HUES6 (cell line): Measurements from ENCODE around the gene PPP1R37.
A peak's percentile ranks its signal among the peaks of the same experiment; 100 is the strongest.

Experiments
- H3K27ac ChIP-seq: 2 replicates; pipeline ENCODE4 v1.7.0; 2013; ENCODE audit warnings: low read depth, mild to moderate bottlenecking, low read length, inconsistent platforms
- H3K27me3 ChIP-seq: 2 replicates; pipeline ENCODE4 v1.6.1; 2013; ENCODE audit warnings: low read length; ENCODE audit not compliant: control insufficient read depth, insufficient read depth
- H3K36me3 ChIP-seq: 2 replicates; pipeline ENCODE4 v1.6.1; 2013; ENCODE audit warnings: low read length; ENCODE audit not compliant: control insufficient read depth, insufficient read depth
- H3K4me1 ChIP-seq: 2 replicates; pipeline ENCODE4 v1.6.1; 2013; ENCODE audit warnings: low read length; ENCODE audit not compliant: control insufficient read depth, insufficient read depth
- H3K4me3 ChIP-seq: 2 replicates; pipeline ENCODE4 v1.5.1; 2013; ENCODE audit warnings: low read depth, low read length
- H3K9ac ChIP-seq: one replicate; pipeline ENCODE4 v1.6.1; 2013; ENCODE audit warnings: mild to moderate bottlenecking, low read length
- H3K9me3 ChIP-seq: 2 replicates; pipeline ENCODE4 v1.6.1; 2013; ENCODE audit warnings: low read depth, low read length; ENCODE audit not compliant: control insufficient read depth, insufficient read depth

The PPP1R37 gene

DNA sequence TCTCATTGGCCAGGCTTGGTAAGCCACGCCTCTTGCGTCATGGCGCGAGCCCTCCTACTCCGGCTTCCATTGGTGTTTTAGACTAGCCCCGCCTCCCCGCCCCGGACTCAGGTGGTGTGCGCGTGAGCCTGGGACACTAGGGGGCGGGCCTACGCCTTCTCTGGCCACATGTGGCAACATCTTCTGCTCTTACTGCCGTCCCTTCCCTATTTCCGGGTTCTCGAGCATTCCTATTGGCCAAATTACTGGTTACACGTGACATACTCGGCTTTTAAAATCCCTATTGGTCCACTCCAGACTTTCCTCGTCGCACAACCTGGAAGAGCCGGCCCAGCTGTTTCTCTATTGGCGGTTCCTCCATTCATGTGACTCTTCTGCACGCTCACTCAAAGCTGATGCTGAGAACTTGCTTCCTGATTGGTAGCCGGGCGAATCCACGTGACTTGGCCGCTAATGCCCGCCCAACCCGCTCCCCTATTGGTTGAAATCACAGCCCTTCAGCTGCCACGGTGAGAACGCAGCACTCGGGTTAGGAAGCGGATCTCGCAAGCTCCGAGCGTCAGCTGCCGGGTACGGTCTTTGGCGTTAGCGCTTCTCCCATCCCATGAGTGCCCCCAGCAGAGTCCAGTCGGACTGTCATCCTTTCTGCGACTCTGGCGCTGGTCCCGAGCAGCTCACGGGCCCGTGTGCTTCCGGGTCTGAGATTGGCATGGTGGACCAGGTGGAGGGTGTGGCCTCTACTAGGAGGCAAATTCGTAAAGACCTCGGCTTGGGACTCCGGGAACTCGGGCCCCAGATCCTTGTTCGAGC, 85.5 kb downstream of the PPP1R37 start, which contains the start of gene BLOC1S3:
TSS of gene BLOC1S3 (plus strand) at position 523 of the 810 bp plus-strand sequence. CDS start 513 bp downstream, outside the sequence.
- Histone ChIP-seq H3K4me1 (no peaks in the 10 kb centered on the region), H3K36me3 (peaks cover 2% of the 10 kb centered on the region; the same call in 1 of the 2 replicates), H3K9ac (peak within 1 kb of the TSS; percentile 78), H3K27me3 (no peaks in the 10 kb centered on the region), H3K4me3 (peak within 1 kb of the TSS; percentile 87), H3K9me3 (no peaks in the 10 kb centered on the region), H3K27ac (peak within 1 kb of the TSS; percentile 37)

DNA sequence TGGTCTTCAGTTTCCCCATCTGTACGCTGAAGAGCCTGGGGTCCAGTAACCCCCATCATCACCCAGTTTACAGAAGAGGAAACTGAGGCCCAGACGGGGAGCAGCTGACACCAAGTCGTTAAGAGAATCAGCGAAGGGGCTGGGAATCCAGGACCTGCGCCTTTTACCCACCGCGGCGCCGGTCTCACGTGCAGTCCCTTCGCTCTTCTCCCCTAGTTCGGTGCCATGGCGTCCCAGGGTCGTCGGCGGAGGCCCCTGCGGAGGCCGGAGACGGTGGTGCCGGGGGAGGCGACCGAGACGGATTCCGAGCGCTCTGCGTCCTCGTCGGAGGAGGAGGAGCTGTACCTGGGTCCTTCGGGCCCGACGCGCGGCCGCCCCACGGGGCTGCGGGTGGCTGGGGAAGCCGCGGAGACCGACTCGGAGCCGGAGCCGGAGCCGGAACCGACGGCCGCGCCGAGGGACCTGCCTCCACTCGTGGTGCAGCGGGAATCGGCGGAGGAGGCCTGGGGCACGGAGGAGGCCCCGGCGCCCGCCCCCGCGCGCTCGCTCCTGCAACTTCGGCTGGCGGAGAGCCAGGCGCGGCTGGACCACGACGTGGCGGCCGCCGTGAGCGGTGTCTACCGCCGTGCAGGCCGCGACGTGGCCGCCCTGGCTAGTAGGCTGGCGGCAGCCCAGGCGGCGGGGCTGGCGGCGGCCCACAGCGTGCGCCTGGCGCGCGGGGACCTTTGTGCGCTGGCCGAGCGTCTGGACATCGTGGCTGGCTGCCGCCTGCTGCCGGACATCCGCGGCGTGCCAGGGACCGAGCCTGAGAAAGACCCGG, 86.3 kb downstream of the PPP1R37 start:
- Histone ChIP-seq H3K27me3 (no peaks in the 10 kb centered on the region), H3K36me3 (peaks cover 2% of the 10 kb centered on the region; the same call in 1 of the 2 replicates), H3K4me1 (no peaks in the 10 kb centered on the region), H3K9ac (peak overlapping the region; percentile 77), H3K27ac (peak overlapping the region; percentile 37; the same call in 1 of the 2 replicates), H3K4me3 (peak overlapping the region; percentile 87), H3K9me3 (no peaks in the 10 kb centered on the region)

DNA sequence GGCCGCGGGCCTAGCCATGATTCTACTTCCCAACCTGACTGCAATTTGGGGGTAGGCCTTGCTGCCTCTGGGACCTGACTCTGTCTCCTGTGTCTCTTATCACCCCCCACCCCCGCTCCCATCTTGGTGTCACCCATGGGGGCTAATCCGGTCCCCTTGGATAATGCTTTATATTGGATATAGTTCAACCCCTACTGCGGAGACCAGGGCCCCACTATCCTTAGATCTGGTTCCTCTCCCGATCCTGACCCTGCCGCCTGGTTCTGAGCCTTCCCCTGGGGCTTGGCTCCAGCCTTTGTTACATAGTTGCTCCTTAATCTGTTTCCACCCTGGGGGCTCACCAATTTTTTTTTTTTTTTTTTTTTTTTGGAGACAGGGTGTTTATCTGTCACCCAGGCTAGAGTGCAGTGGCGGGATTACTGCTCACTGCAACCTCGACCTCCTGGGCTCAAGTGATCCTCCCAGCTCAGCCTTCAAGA, 87.0 kb downstream of the PPP1R37 start:
- H3K36me3 ChIP-seq = peaks cover 2% of the 10 kb centered on the region; the same call in 1 of the 2 replicates
- no peaks in the 10 kb centered on the region for H3K4me1 ChIP-seq
- H3K9ac ChIP-seq = peak overlapping the region; percentile 77
- no peaks in the 10 kb centered on the region for H3K9me3 ChIP-seq
- no peak overlapping the region for H3K27ac ChIP-seq
- H3K27me3 ChIP-seq = no peaks in the 10 kb centered on the region
- H3K4me3 ChIP-seq = peak overlapping the region; percentile 87

DNA sequence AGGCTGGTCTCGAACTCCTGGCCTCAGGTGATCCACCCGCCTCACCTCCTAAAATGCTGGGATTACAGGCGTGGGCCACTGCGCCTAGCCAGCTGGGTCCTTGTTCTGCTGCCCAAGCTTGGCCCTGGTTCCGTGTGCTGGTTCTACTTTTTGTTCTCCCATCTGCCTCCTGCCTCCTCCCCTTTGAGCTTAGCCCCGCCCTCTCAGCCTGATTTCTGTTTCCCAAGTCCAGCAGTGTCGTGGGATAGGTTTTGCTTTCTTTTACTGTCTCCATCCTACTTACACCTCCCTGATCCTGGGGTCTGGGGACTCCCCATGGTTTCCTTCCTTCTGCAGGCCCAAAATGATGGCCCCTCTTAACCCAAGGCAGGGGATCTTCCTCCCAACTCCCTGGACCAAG, 88.0 kb downstream of the PPP1R37 start:
- Histone ChIP-seq H3K27me3 (no peaks in the 10 kb centered on the region), H3K9me3 (no peaks in the 10 kb centered on the region), H3K36me3 (peaks cover 2% of the 10 kb centered on the region; the same call in 1 of the 2 replicates), H3K27ac (no peak overlapping the region), H3K9ac (no peak overlapping the region), H3K4me3 (no peak overlapping the region), H3K4me1 (no peaks in the 10 kb centered on the region)

DNA sequence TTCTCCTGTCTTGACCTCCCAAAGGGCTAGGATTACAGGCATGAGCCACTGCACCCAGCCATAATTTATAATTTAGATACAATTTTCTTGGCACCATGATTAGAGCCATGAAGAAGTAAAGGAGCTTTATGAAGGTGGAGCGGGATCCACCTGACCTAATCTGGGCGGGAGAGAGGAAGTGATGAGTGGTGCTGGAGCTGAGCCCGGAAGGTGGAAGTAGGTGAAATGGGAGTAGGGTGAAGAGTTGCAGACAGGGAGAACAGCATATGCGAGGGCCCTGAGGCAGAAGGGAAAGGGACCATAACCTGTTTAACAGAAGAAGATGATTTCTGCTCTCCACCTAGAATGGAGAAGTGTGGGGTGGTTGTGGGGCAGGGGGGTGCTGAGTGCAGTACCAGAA, 89.8 kb downstream of the PPP1R37 start:
- H3K4me1 ChIP-seq = 0 out of 2 replicates have a peak, but pooled peaks cover 3% of the 10 kb centered on the region
- no peaks in the 10 kb centered on the region for H3K9me3 ChIP-seq
- no peak overlapping the region for H3K9ac ChIP-seq
- H3K27me3 ChIP-seq = no peaks in the 10 kb centered on the region
- H3K27ac ChIP-seq = no peak overlapping the region
- no peak overlapping the region for H3K4me3 ChIP-seq
- H3K36me3 ChIP-seq = peaks cover 2% of the 10 kb centered on the region; the same call in 1 of the 2 replicates

DNA sequence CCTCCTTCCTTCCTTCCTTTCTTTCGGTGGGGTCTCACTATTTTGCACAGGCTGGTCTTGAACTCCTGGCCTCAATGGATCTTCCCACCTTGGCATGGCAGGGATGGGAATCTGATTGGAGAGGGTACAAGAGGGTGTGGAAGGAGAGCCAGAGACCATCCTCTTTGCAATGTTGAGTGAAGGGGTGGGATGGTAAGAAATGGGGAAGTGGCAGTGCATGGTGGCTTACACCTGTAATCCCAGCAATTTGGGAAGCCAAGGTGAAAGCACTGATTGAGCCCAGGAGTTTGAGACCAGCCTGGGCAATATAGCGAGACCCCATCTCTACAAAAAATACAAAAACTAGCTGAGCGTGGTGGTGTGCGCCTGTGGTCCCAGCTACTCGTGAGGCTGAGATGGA, 91.1 kb downstream of the PPP1R37 start:
- no peaks in the 10 kb centered on the region for H3K9me3 ChIP-seq
- H3K4me3 ChIP-seq = no peak overlapping the region
- peaks cover 2% of the 10 kb centered on the region; the same call in 1 of the 2 replicates for H3K36me3 ChIP-seq
- 0 out of 2 replicates have a peak, but pooled peaks cover 3% of the 10 kb centered on the region for H3K4me1 ChIP-seq
- no peak overlapping the region for H3K27ac ChIP-seq
- H3K9ac ChIP-seq = no peak overlapping the region
- no peaks in the 10 kb centered on the region for H3K27me3 ChIP-seq

DNA sequence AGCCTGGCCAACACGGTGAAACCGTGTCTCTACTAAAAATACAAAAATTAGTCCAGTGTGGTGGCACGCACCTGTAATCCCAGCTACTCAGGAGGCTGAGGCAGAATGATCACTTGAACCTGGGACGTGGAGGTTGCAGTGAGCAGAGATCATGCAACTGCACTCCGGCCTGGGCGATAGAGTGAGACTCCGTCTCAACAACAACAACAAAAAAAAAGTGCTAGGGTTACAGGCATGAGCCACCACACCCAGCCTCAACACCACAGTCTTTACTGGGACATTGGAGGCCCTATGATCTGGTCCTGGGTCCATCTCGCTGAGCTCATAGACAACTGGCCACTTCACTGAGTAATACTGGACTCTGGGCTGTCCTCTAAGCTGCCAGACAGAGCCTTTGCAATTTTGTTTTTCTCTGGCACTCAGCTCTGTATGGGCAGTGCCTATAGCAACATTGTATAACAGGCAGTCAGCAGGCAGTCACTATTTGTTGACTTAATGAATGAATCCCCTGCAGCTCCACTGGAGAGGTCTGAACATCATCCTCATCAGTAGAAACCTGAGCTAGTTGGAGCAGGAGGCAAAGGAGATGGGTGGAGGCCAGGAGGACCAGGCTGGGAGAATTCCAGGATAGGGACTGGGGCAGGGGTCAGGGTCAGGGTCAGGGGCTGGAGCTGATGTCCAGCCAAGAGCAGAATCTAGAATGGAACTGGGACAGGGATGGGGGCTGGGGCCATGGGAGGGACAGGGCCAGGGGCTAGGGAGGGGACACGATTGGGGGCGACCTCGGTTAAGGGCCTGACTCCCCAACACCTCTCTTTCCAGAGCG, 93.7 kb downstream of the PPP1R37 start:
- no peaks in the 10 kb centered on the region for H3K9me3 ChIP-seq
- no peaks in the 10 kb centered on the region for H3K27me3 ChIP-seq
- no peak overlapping the region for H3K9ac ChIP-seq
- no peaks in the 10 kb centered on the region for H3K36me3 ChIP-seq
- 0 out of 2 replicates have a peak, but pooled peaks cover 3% of the 10 kb centered on the region for H3K4me1 ChIP-seq
- no peak overlapping the region for H3K4me3 ChIP-seq
- no peak overlapping the region for H3K27ac ChIP-seq

DNA sequence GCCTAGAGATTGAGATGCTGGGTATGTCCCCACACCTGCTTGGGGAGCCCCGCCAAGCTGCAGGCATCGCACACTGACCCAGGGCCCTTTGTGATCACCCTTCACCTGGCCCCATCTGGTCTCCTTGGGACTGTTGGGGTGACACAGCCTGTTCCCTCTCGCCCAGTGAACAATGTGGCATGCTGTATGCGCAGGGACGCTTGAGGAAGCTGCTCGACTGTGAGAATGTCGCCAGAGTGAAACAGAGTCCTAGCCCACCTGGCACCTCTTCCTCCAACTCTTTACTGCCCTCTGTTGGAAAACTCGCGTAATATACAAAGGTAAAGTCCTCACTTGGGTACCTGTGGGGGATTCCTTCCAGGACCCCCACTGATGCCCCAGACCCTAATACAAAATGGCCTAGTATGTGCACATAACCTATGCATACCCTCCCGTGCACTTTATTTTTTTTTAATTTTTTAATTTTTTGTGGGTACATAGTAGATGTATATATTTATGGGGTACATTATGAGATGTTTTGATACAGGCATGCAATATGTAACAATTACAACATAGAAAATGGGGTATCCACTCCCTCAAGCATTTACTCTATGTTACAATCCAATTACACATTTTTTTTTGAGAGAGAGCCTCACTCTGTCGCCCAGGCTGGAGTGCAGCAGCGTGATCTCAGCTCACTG, 94.6 kb downstream of the PPP1R37 start:
- no peak overlapping the region for H3K27ac ChIP-seq
- no peaks in the 10 kb centered on the region for H3K36me3 ChIP-seq
- H3K4me3 ChIP-seq = no peak overlapping the region
- 0 out of 2 replicates have a peak, but pooled peaks cover 3% of the 10 kb centered on the region for H3K4me1 ChIP-seq
- H3K27me3 ChIP-seq = no peaks in the 10 kb centered on the region
- H3K9me3 ChIP-seq = no peaks in the 10 kb centered on the region
- H3K9ac ChIP-seq = no peak overlapping the region

DNA sequence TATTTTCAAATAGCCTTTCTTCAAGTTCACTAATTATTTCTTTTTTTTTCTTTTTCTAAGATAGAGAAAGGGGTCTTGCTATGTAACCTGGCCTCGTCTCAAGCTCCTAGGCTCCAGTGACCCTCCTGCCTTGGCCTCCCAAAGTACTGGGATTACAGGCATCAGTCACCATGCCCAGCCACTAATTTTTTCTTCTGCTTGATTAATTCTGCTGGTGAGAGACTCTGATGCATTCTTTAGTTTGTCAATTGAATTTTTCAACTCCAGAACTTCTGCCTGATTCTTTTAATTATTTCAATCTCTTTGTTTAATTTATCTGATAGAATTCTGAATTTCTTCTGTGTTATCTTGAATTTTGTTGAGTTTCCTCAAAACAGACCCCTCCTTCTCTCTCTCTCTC, 97.0 kb downstream of the PPP1R37 start:
- Histone ChIP-seq H3K4me3 (no peak overlapping the region), H3K36me3 (no peaks in the 10 kb centered on the region), H3K27ac (no peak overlapping the region), H3K27me3 (no peaks in the 10 kb centered on the region), H3K9ac (no peak overlapping the region), H3K4me1 (0 out of 2 replicates have a peak, but pooled peaks cover 3% of the 10 kb centered on the region), H3K9me3 (no peaks in the 10 kb centered on the region)

DNA sequence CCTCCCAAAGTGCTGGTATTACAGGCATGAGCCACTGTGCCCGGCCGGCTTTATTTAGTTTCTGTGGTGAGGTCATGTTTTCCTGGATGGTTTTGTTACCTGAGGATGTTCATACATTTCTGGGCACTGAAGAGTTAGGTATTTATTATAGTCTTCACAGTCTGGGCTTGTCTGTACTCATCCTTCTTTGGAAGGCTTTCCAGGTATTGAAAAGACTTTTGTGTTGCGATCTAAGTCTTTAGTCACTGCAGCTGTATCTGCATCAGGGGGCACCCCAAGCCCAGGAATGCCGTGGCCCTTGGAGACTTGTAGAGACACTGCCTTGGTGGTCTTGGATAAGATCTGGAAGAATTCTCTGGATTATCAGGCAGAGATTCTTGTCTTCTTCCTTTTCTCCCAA, 98.4 kb downstream of the PPP1R37 start:
- Histone ChIP-seq H3K9me3 (no peaks in the 10 kb centered on the region), H3K4me1 (0 out of 2 replicates have a peak, but pooled peaks cover 3% of the 10 kb centered on the region), H3K9ac (no peak overlapping the region), H3K4me3 (no peak overlapping the region), H3K27ac (no peak overlapping the region), H3K27me3 (no peaks in the 10 kb centered on the region), H3K36me3 (no peaks in the 10 kb centered on the region)
